Measurements from ENCODE around the gene VASH2.
"Not testable (repeated sequence)": the region's sequence is repeated elsewhere in the genome, so short reads cannot be mapped to it uniquely, and the experiment has no call there.

The VASH2 gene

GRCh38 chr1:212982430-212983152, 32.2 kb downstream of the VASH2 start:
- DNase-seq, result no peak

- DNase-seq, result no peak
Measured at GRCh38 chr1:212983482-212983881, 33.1 kb downstream of the VASH2 start.

GRCh38 chr1:212984522-212985291, 34.4 kb downstream of the VASH2 start:
- no peak for DNase-seq

GRCh38 chr1:212986551-212986950, 36.2 kb downstream of the VASH2 start:
- no peak for DNase-seq

- DNase-seq, result no peak
Measured at GRCh38 chr1:212987702-212988322, 37.5 kb downstream of the VASH2 start.

- no peak for DNase-seq
Measured at GRCh38 chr1:212990276-212990675, 39.9 kb downstream of the VASH2 start.

GRCh38 chr1:212993960-212994359, 43.6 kb downstream of the VASH2 start:
- DNase-seq, result not testable (repeated sequence)

- DNase-seq, result no peak
Measured at GRCh38 chr1:212994926-212995325, 44.6 kb downstream of the VASH2 start.

- no peak for DNase-seq
Measured at GRCh38 chr1:213003256-213003655, 52.9 kb downstream of the VASH2 start.

- peak; percentile 60 for DNase-seq
Measured at GRCh38 chr1:213008564-213008963, 58.2 kb downstream of the VASH2 start.

GRCh38 chr1:213014642-213015041, 64.3 kb downstream of the VASH2 start:
- DNase-seq, result peak; percentile 66

- peak; percentile 99 for DNase-seq
Measured at GRCh38 chr1:213015099-213016050, 65.0 kb downstream of the VASH2 start, which contains the start of gene ANGEL2. ANGEL2 (minus strand) TSS chr1:213015867; CDS start chr1:213015671, 196 bp downstream.

- DNase-seq, result peak; percentile 47
Measured at GRCh38 chr1:213017447-213018273, 67.3 kb downstream of the VASH2 start.

- DNase-seq, result no peak
Measured at GRCh38 chr1:213019450-213019849, 69.1 kb downstream of the VASH2 start.

- DNase-seq, result no peak
Measured at GRCh38 chr1:213020016-213020415, 69.7 kb downstream of the VASH2 start.

GRCh38 chr1:213027024-213027423, 76.7 kb downstream of the VASH2 start:
- not testable (repeated sequence) for DNase-seq

- DNase-seq, result no peak
Measured at GRCh38 chr1:213032651-213033050, 82.3 kb downstream of the VASH2 start.

GRCh38 chr1:213034713-213035112, 84.4 kb downstream of the VASH2 start:
- no peak for DNase-seq

- DNase-seq, result no peak
Measured at GRCh38 chr1:213035573-213035972, 85.2 kb downstream of the VASH2 start.

Data from OCI-M1 (cell line).